Liver (tissue), 9 donors: ENCODE data around the gene ZNF365. TPM values are rescaled to one million over a fixed set of nuclear protein-coding genes. Genes with fewer than 3 reads are reported as not detected.

ENCODE experiments used
- DNase-seq: peaks from one replicate; pipeline ENCODE4 v3.0.0-alpha.2; 2017; ENCODE audit warnings: low spot score
- H3K27ac ChIP-seq, 2 donors: one replicate each; pipeline ENCODE4 v1.7.0; 2013; ENCODE audit warnings: inconsistent platforms in 2 of 2, low read length in 2 of 2, control low read depth in 1 of 2, low read depth in 1 of 2, mild to moderate bottlenecking in 1 of 2
- H3K27me3 ChIP-seq, 4 donors: one replicate each; pipeline versions ENCODE4 v1.6.1 to v1.7.0; 2013; ENCODE audit warnings: low read length in 3 of 4, inconsistent platforms in 1 of 4, mild to moderate bottlenecking in 1 of 4, moderate library complexity in 1 of 4; ENCODE audit not compliant: control insufficient read depth in 4 of 4, insufficient read depth in 4 of 4
- H3K36me3 ChIP-seq, 4 donors: one replicate each; pipeline versions ENCODE4 v1.6.1 to v1.7.0; 2013; ENCODE audit warnings: low read length in 3 of 4, mild to moderate bottlenecking in 3 of 4, low read depth in 1 of 4, moderate library complexity in 1 of 4; ENCODE audit not compliant: control insufficient read depth in 4 of 4, insufficient read depth in 3 of 4
- H3K4me1 ChIP-seq, 4 donors: one replicate each; pipeline versions ENCODE4 v1.6.1 to v1.7.0; 2013; ENCODE audit warnings: low read length in 3 of 4, mild to moderate bottlenecking in 3 of 4, moderate library complexity in 1 of 4; ENCODE audit not compliant: control insufficient read depth in 4 of 4, insufficient read depth in 4 of 4
- H3K4me3 ChIP-seq, 3 donors: one replicate each; pipeline versions ENCODE4 v1.6.1 to v1.7.0; 2013; ENCODE audit warnings: low read length in 3 of 3, control low read depth in 1 of 3, low read depth in 1 of 3, mild to moderate bottlenecking in 1 of 3
- H3K9ac ChIP-seq, 2 donors: one replicate each; pipeline ENCODE4 v1.7.0; 2013; ENCODE audit warnings: low read length in 2 of 2, mild to moderate bottlenecking in 2 of 2, moderate library complexity in 2 of 2, control low read depth in 1 of 2, low read depth in 1 of 2
- H3K9me3 ChIP-seq, 4 donors: one replicate each; pipeline versions ENCODE4 v1.6.1 to v1.7.0; 2013; ENCODE audit warnings: low read length in 3 of 4; ENCODE audit not compliant: control insufficient read depth in 4 of 4
- EGR1 ChIP-seq, 2 donors: IDR thresholded peaks; 2 replicates each; pipeline ENCODE4 v1.6.1; 2016 to 2018; ENCODE audit warnings: antibody characterized with exemption in 2 of 2, low read depth in 2 of 2
- FOXA1 ChIP-seq: IDR thresholded peaks from 2 replicates; pipeline ENCODE4 v1.6.1; 2016; ENCODE audit warnings: antibody characterized with exemption
- GABPA ChIP-seq, 2 donors: IDR thresholded peaks in 1 of 2; conservative IDR thresholded peaks in 1 of 2; 2 replicates each; pipeline ENCODE4 v1.6.1; 2016; ENCODE audit warnings: antibody characterized with exemption in 2 of 2, mild to moderate bottlenecking in 1 of 2, moderate library complexity in 1 of 2
- HNF4A ChIP-seq, 2 donors: conservative IDR thresholded peaks; 2 replicates each; pipeline ENCODE4 v1.6.1; 2016; ENCODE audit warnings: antibody characterized with exemption in 2 of 2, mild to moderate bottlenecking in 2 of 2
- NR2F2 ChIP-seq: IDR thresholded peaks from 2 replicates; pipeline ENCODE4 v1.6.1; 2016; ENCODE audit warnings: antibody characterized with exemption
- RAD21 ChIP-seq, 2 donors: IDR thresholded peaks; 2 replicates each; pipeline ENCODE4 v1.6.1; 2016; ENCODE audit warnings: antibody characterized with exemption in 2 of 2, mild to moderate bottlenecking in 2 of 2
- RXRA ChIP-seq, 2 donors: IDR thresholded peaks; 2 replicates each; pipeline ENCODE4 v1.6.1; 2017 to 2018; ENCODE audit warnings: antibody characterized with exemption in 2 of 2, mild to moderate bottlenecking in 1 of 2
- SP1 ChIP-seq: IDR thresholded peaks from 2 replicates; pipeline ENCODE4 v1.6.1; 2018; ENCODE audit warnings: antibody characterized with exemption, mild to moderate bottlenecking
- TAF1 ChIP-seq: conservative IDR thresholded peaks from 2 replicates; pipeline ENCODE4 v1.6.1; 2016; ENCODE audit warnings: antibody characterized with exemption, mild to moderate bottlenecking
- YY1 ChIP-seq: IDR thresholded peaks from 2 replicates; pipeline ENCODE4 v1.6.1; 2016; ENCODE audit warnings: antibody characterized with exemption, mild to moderate bottlenecking
- WGBS: extraction: QIAGEN DNeasy Blood & Tissue Kit; methylation state at CpG from one replicate; pipeline ENCODE4 v1.1.7; 2013; 5-methylcytosine and 5-hydroxymethylcytosine counted together
- polyA plus RNA-seq, 2 donors: library from polyadenylated mRNA; stranded (reverse) in 1 of 2; unstranded in 1 of 2; fragments of 200-250 nt in 1 of 2; fragments of >200 nt in 1 of 2; fragmentation: Nextera tagmentation in 1 of 2; extraction: Ambion mirVana in 1 of 2; gene quantifications; one replicate each; pipeline versions ENCODE4 v1.2.1 to v1.2.3, GENCODE V29; 2013 to 2015
- total RNA-seq, 2 donors: library from RNA; depleted of rRNA; stranded (reverse); fragments of >200 nt; gene quantifications; one replicate each; pipeline ENCODE4 v1.2.3, GENCODE V29; 2014
- TF ChIP-seq, protein P1 (sequence below): IDR thresholded peaks from 2 replicates; pipeline ENCODE4 v1.6.1; 2016; ENCODE audit warnings: antibody characterized with exemption
- TF ChIP-seq, protein P2 (sequence below): fragments of 150-350 bp; IDR thresholded peaks from 2 replicates; pipeline ENCODE4 v1.5.1; 2017; ENCODE audit warnings: improper control_type of control experiment, low read depth, low read length; ENCODE audit not compliant: missing input control
- TF ChIP-seq, protein P3 (sequence below): IDR thresholded peaks from 2 replicates; pipeline ENCODE4 v1.6.1; 2016; ENCODE audit warnings: antibody characterized with exemption
- TF ChIP-seq, protein P4 (sequence below): IDR thresholded peaks from 2 replicates; pipeline ENCODE4 v1.6.1; 2016; ENCODE audit warnings: antibody characterized with exemption
- donor health status: healthy.
- donor health status: healthy.
- donor health status: healthy.
- donor health status: healthy.
- donor health status: healthy.

ZNF365 gene
- total and polyA plus RNA-seq, 4 donors = under 0.01 TPM; not detected in 3

DNA sequence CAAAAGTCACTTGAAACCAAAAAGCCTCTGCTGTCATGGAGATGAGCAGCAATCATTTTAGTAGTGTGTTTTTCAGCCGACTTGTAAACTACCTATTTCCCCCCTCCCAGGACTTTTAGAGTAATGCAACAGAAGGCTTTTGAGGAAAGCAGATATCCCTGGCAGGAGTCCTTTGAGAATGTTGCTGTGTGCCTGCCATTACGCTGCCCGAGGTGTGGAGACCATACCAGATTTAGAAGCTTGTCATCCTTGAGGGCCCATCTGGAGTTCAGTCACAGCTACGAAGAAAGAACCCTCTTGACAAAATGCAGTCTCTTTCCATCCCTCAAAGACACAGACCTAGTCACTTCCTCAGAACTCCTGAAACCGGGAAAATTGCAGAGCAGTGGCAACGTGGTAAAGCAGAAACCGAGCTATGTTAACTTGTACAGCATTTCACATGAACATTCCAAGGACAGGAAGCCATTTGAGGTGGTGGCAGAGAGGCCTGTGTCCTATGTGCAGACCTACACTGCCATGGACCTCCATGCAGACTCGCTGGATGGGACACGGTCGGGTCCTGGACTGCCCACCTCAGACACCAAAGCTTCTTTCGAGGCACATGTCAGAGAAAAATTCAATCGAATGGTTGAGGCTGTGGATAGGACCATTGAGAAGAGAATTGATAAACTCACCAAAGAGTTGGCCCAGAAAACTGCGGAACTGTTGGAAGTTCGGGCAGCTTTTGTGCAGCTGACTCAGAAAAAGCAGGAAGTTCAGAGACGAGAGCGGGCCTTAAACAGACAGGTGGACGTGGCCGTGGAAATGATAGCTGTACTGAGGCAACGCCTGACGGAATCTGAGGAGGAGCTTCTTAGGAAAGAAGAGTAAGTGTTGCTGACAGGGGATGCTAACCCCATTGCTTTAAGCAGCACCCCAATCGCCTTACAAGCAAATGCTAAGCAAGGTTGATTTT, 2.2 kb downstream of the ZNF365 start:
- no peak for DNase-seq
- no peaks in the 10 kb centered on the region for H3K27me3 ChIP-seq
- peaks cover 0 to 6% (median 4%) of the 10 kb centered on the region in 4 donors for H3K4me1 ChIP-seq
- TF ChIP-seq, protein P1, sequence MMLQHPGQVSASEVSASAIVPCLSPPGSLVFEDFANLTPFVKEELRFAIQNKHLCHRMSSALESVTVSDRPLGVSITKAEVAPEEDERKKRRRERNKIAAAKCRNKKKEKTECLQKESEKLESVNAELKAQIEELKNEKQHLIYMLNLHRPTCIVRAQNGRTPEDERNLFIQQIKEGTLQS = no peak
- no peak for TF ChIP-seq YY1
- TF ChIP-seq RAD21 (IDR thresholded peaks at IDR 0.05) = no peak
- TF ChIP-seq, protein P2, sequence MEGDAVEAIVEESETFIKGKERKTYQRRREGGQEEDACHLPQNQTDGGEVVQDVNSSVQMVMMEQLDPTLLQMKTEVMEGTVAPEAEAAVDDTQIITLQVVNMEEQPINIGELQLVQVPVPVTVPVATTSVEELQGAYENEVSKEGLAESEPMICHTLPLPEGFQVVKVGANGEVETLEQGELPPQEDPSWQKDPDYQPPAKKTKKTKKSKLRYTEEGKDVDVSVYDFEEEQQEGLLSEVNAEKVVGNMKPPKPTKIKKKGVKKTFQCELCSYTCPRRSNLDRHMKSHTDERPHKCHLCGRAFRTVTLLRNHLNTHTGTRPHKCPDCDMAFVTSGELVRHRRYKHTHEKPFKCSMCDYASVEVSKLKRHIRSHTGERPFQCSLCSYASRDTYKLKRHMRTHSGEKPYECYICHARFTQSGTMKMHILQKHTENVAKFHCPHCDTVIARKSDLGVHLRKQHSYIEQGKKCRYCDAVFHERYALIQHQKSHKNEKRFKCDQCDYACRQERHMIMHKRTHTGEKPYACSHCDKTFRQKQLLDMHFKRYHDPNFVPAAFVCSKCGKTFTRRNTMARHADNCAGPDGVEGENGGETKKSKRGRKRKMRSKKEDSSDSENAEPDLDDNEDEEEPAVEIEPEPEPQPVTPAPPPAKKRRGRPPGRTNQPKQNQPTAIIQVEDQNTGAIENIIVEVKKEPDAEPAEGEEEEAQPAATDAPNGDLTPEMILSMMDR = no peak
- TF ChIP-seq EGR1 (IDR thresholded peaks at IDR 0.05; ENCODE audit: low read depth in 2 of 2) = no peak
- no peak for TF ChIP-seq GABPA (IDR thresholded peaks at IDR 0.05 in 1 of 2, conservative IDR thresholded peaks at IDR 0.05 in 1 of 2)
- TF ChIP-seq FOXA1 = no peak
- TF ChIP-seq RXRA (IDR thresholded peaks at IDR 0.05) = no peak
- no peak for TF ChIP-seq SP1
- no peak overlapping the region for H3K4me3 ChIP-seq
- no peak overlapping the region for H3K9ac ChIP-seq
- no peak overlapping the region for H3K27ac ChIP-seq
- 84% methylated on average over 21 of the region's 21 CpGs for WGBS
- no peaks in the 10 kb centered on the region for H3K9me3 ChIP-seq
- no peaks in the 10 kb centered on the region for H3K36me3 ChIP-seq

DNA sequence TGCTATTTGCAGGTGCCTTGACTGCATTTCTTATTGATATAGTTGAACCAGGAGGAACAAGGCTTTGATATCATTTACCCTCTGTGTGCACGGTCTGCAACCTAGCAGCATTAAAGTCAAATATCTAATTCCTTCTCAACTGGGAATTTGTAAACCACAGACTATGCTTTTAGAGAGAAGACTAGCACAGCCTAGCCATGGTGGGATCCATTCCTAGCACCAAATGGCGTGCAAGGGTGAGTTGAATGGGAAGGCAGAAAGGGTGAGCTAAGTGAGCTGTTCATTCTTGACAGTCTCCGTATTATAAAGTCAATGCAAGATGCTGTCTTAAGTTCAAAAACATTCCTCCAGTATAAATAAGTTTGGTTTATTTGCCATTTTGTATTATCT, 2.9 kb downstream of the ZNF365 start:
- Histone ChIP-seq H3K4me3 (no peak overlapping the region), H3K9ac (no peak overlapping the region), H3K4me1 (peaks cover 0 to 6% (median 4%) of the 10 kb centered on the region in 4 donors), H3K27me3 (no peaks in the 10 kb centered on the region), H3K27ac (no peak overlapping the region), H3K9me3 (no peaks in the 10 kb centered on the region), H3K36me3 (no peaks in the 10 kb centered on the region)
- DNase-seq = no peak
- 58% methylated on average over 3 of the region's 3 CpGs for WGBS
- TF ChIP-seq HNF4A (conservative IDR thresholded peaks at IDR 0.05) (no peak), YY1 (no peak), SP1 (no peak), FOXA1 (no peak), NR2F2 (no peak), TAF1 (no peak), EGR1 (IDR thresholded peaks at IDR 0.05; ENCODE audit: low read depth in 2 of 2) (no peak), RAD21 (IDR thresholded peaks at IDR 0.05) (no peak)
- TF ChIP-seq, protein P3, sequence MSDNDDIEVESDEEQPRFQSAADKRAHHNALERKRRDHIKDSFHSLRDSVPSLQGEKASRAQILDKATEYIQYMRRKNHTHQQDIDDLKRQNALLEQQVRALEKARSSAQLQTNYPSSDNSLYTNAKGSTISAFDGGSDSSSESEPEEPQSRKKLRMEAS = no peak
- TF ChIP-seq, protein P4, sequence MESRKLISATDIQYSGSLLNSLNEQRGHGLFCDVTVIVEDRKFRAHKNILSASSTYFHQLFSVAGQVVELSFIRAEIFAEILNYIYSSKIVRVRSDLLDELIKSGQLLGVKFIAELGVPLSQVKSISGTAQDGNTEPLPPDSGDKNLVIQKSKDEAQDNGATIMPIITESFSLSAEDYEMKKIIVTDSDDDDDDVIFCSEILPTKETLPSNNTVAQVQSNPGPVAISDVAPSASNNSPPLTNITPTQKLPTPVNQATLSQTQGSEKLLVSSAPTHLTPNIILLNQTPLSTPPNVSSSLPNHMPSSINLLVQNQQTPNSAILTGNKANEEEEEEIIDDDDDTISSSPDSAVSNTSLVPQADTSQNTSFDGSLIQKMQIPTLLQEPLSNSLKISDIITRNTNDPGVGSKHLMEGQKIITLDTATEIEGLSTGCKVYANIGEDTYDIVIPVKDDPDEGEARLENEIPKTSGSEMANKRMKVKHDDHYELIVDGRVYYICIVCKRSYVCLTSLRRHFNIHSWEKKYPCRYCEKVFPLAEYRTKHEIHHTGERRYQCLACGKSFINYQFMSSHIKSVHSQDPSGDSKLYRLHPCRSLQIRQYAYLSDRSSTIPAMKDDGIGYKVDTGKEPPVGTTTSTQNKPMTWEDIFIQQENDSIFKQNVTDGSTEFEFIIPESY = no peak
- TF ChIP-seq, protein P1 = no peak
